IMR-90 (cell line): ENCODE data around the gene CEP85. TPM values are rescaled to one million over a fixed set of nuclear protein-coding genes. Genes with fewer than 3 reads are reported as not detected.

Experiments
- ATAC-seq: fragments of 200-7000 bp; cut with Tn5 transposase; 2 replicates; pipeline ENCODE4 v1.9.1; 2020; ENCODE audit warnings: low read depth, mild to moderate bottlenecking, moderate library complexity
- BruUV-seq: library from RNA; stranded (reverse); fragments of 400-500 nt; replicated peaks from 2 replicates; lab custom pipeline; 2021; lab: Mats Ljungman, UMichigan
- CTCF ChIA-PET: fragments of 300-600 bp; formaldehyde crosslinking; extraction: SDS; loops from one replicate; lab custom pipeline; 2021; ENCODE audit warnings: antibody characterized with exemption; lab: Yijun Ruan, JAX
- POLR2A ChIA-PET: fragments of 300-600 bp; sonication (Branson Sonifier 250); formaldehyde crosslinking; loops from one replicate; lab custom pipeline; 2022; ENCODE audit warnings: antibody characterized with exemption; ENCODE audit not compliant: unreplicated experiment; lab: Charles Lee
- DNase-seq: peaks from one replicate; pipeline ENCODE4 v3.0.0; 2013
- H2AFZ ChIP-seq: replicated peaks from 2 replicates; pipeline ENCODE3; 2013; ENCODE audit warnings: low read length, mild to moderate bottlenecking; ENCODE audit not compliant: poor library complexity
- H2AK5ac ChIP-seq: 2 replicates; pipeline ENCODE4 v1.6.1; 2013; ENCODE audit warnings: low read depth, low read length, inconsistent platforms
- H2AK9ac ChIP-seq: replicated peaks from 2 replicates; pipeline ENCODE3; 2013; ENCODE audit warnings: mild to moderate bottlenecking, low read depth, low read length, moderate library complexity; ENCODE audit not compliant: poor library complexity
- H2BK120ac ChIP-seq: 2 replicates; pipeline ENCODE4 v1.6.1; 2013; ENCODE audit warnings: low read depth, low read length, inconsistent platforms
- H2BK15ac ChIP-seq: 3 replicates; pipeline ENCODE4 v1.6.1; 2013; ENCODE audit warnings: low read depth, low read length, inconsistent platforms
- H2BK20ac ChIP-seq: 2 replicates; pipeline ENCODE4 v1.6.1; 2013; ENCODE audit warnings: low read depth, mild to moderate bottlenecking, inconsistent platforms, low read length, moderate library complexity
- H2BK5ac ChIP-seq: 2 replicates; pipeline ENCODE4 v1.6.1; 2013; ENCODE audit warnings: mild to moderate bottlenecking, low read depth, low read length, inconsistent platforms; ENCODE audit not compliant: poor library complexity, severe bottlenecking
- H3K14ac ChIP-seq: replicated peaks from 2 replicates; pipeline ENCODE4 v1.6.1; 2013; ENCODE audit warnings: low read depth, low read length, inconsistent platforms
- H3K18ac ChIP-seq: 2 replicates; pipeline ENCODE4 v1.6.1; 2013; ENCODE audit warnings: low read depth, low read length, control low read depth
- H3K23ac ChIP-seq: 2 replicates; pipeline ENCODE4 v1.6.1; 2013; ENCODE audit warnings: low read depth, low read length, inconsistent platforms
- H3K27ac ChIP-seq: 2 replicates; pipeline ENCODE4 v1.5.1; 2013; ENCODE audit warnings: mild to moderate bottlenecking, control low read depth, low read length; ENCODE audit not compliant: insufficient read depth
- H3K27me3 ChIP-seq: 2 replicates; pipeline ENCODE4 v1.6.1; 2013; ENCODE audit warnings: low read length; ENCODE audit not compliant: control insufficient read depth, insufficient read depth
- H3K36me3 ChIP-seq: 2 replicates; pipeline ENCODE4 v1.6.1; 2013; ENCODE audit warnings: low read length, mixed read lengths; ENCODE audit not compliant: control insufficient read depth, insufficient read depth
- H3K4ac ChIP-seq: 2 replicates; pipeline ENCODE4 v1.6.1; 2013; ENCODE audit warnings: low read depth, low read length, inconsistent platforms
- H3K4me1 ChIP-seq: 2 replicates; pipeline ENCODE4 v1.6.1; 2013; ENCODE audit warnings: low read length, mixed read lengths; ENCODE audit not compliant: control insufficient read depth, insufficient read depth
- H3K4me2 ChIP-seq: 2 replicates; pipeline ENCODE4 v1.6.1; 2013; ENCODE audit warnings: low read depth, mild to moderate bottlenecking, control low read depth, low read length, moderate library complexity
- H3K4me3 ChIP-seq: 2 replicates; pipeline ENCODE4 v1.5.1; 2013; ENCODE audit warnings: low read depth, mild to moderate bottlenecking, control low read depth, low read length, moderate library complexity; ENCODE audit not compliant: insufficient read depth
- H3K56ac ChIP-seq: 2 replicates; pipeline ENCODE4 v1.6.1; 2013; ENCODE audit warnings: low read length, inconsistent platforms; ENCODE audit not compliant: insufficient read depth; ENCODE audit errors: extremely low read depth
- H3K79me1 ChIP-seq, 2 experiments: 2 replicates each; pipeline ENCODE4 v1.6.1; 2013; ENCODE audit warnings: low read length in 2 of 2, inconsistent platforms in 1 of 2, low read depth in 1 of 2
- H3K9ac ChIP-seq: 2 replicates; pipeline ENCODE4 v1.6.1; 2013; ENCODE audit warnings: low read depth, low read length, control low read depth
- H3K9me1 ChIP-seq: 2 replicates; pipeline ENCODE4 v1.6.1; 2013; ENCODE audit warnings: low read length, inconsistent platforms; ENCODE audit not compliant: insufficient read depth
- H3K9me3 ChIP-seq: 2 replicates; pipeline ENCODE4 v1.6.1; 2013; ENCODE audit warnings: low read length; ENCODE audit not compliant: control insufficient read depth, insufficient read depth
- H4K20me1 ChIP-seq: 2 replicates; pipeline ENCODE4 v1.6.1; 2013; ENCODE audit warnings: low read length, inconsistent platforms; ENCODE audit not compliant: insufficient read depth
- H4K5ac ChIP-seq: 2 replicates; pipeline ENCODE4 v1.6.1; 2013; ENCODE audit warnings: mild to moderate bottlenecking, low read depth, low read length, control low read depth
- H4K8ac ChIP-seq, 2 experiments: 2 replicates each; pipeline ENCODE4 v1.6.1; 2013; ENCODE audit warnings: low read depth in 2 of 2, low read length in 2 of 2, control low read depth in 1 of 2, inconsistent platforms in 1 of 2
- H4K91ac ChIP-seq: 2 replicates; pipeline ENCODE4 v1.6.1; 2013; ENCODE audit warnings: low read depth, low read length, inconsistent platforms; ENCODE audit not compliant: insufficient read depth
- CEBPB ChIP-seq: IDR thresholded peaks from 2 replicates; pipeline ENCODE4 v1.6.1; 2012; ENCODE audit warnings: low read depth, low read length, improper control_type of control experiment
- CHD1 ChIP-seq: IDR thresholded peaks from 2 replicates; pipeline ENCODE4 v1.6.1; 2012; ENCODE audit warnings: low read depth, low read length, improper control_type of control experiment
- ELK1 ChIP-seq: fragments of 150-350 bp; IDR thresholded peaks from 2 replicates; pipeline ENCODE4 v1.6.1; 2016; ENCODE audit warnings: low read depth, mild to moderate bottlenecking, low read length, moderate library complexity, borderline replicate concordance
- POLR2A ChIP-seq: IDR thresholded peaks from 2 replicates; pipeline ENCODE4 v1.6.1; 2012; ENCODE audit warnings: mild to moderate bottlenecking, low read depth, low read length
- WGBS, 2 experiments: methylation state at CpG; one replicate each; pipeline versions ENCODE4 v1.1.5 to v1.1.7; 2013; ENCODE audit warnings: missing lambda C conversion rate in 2 of 2; ENCODE audit not compliant: insufficient read length in 1 of 2; ENCODE audit errors: extremely low coverage in 2 of 2; 5-methylcytosine and 5-hydroxymethylcytosine counted together
- dilution Hi-C: fragments of 300-500 bp; cut with HindIII; formaldehyde crosslinking; loops from one replicate; pipeline ENCODE4 v1.14.3; 2018; ENCODE audit warnings: low sequenced_read_pairs; ENCODE audit not compliant: unreplicated experiment
- in situ Hi-C: fragments of 300-500 bp; cut with MboI; formaldehyde crosslinking; loops from 3 replicates; pipeline ENCODE4 v1.14.3; 2019; ENCODE audit warnings: low sequenced_read_pairs, inconsistent platforms, mixed read lengths
- intact Hi-C: fragments of 100-400 bp; cut with micrococcal nuclease; formaldehyde crosslinking; loops from 2 replicates; pipeline ENCODE4 v1.10.0; 2022
- polyA plus RNA-seq, 3 experiments: library from polyadenylated mRNA; depleted of rRNA; stranded (reverse); fragments of >200 nt; gene quantifications; 2 replicates each; pipeline ENCODE4 v1.2.3, GENCODE V29; 2012; ENCODE audit warnings: low replicate concordance in 1 of 3
- total RNA-seq: library from RNA; depleted of rRNA; stranded (reverse); fragments of >200 nt; gene quantifications from 2 replicates; pipeline ENCODE4 v1.2.3, GENCODE V29; 2012

The CEP85 gene
- total and polyA plus RNA-seq, 2 of the 4 experiments (the other 2 are of a cell fraction): 11.5 to 11.8 TPM

- Histone ChIP-seq H3K9me3 (no peaks in the 10 kb centered on the region), H3K79me1 (peaks cover 25 to 63% of the 10 kb centered on the region in 2 experiments), H3K18ac (peak overlapping the region; percentile 58), H3K27ac (peak overlapping the region; percentile 85), H2BK5ac (peak overlapping the region; percentile 92), H3K14ac (peak overlapping the region; percentile 98), H2AK9ac (peak overlapping the region; percentile 100), H2BK120ac (peak overlapping the region; percentile 93), H4K5ac (peak overlapping the region; percentile 71), H4K91ac (peak overlapping the region; percentile 95), H2AFZ (peak overlapping the region; percentile 94), H2BK15ac (peak overlapping the region; percentile 91), H3K9ac (peak overlapping the region; percentile 78), H4K8ac (peak overlapping the region; percentile 79 to 90), H3K4me1 (peaks cover 57% of the 10 kb centered on the region), H3K56ac (peak overlapping the region; percentile 73), H4K20me1 (peaks cover 51% of the 10 kb centered on the region), H3K4me2 (peak overlapping the region; percentile 91), H3K4ac (peak overlapping the region; percentile 99), H3K9me1 (peaks cover 43% of the 10 kb centered on the region), H3K4me3 (peak overlapping the region; percentile 89), H2AK5ac (peak overlapping the region; percentile 99), H2BK20ac (peak overlapping the region; percentile 84), H3K23ac (peak overlapping the region; percentile 97), H3K27me3 (no peaks in the 10 kb centered on the region), H3K36me3 (peaks cover 24% of the 10 kb centered on the region)
- in situ Hi-C loops: no loop called here
- dilution Hi-C loops: no loop called here
- WGBS, 2 experiments: 58% methylated on average over 2 of the region's 9 CpGs; no CpG with 5 or more reads in 1 of the 2 experiments
- POLR2A ChIA-PET: no interaction called here
- no TSS peak for BruUV-seq
- CTCF ChIA-PET: interaction anchor here (0.5 to 1.5 kb wide), 6 partner anchors 37 to 89 kb away, joined by 3 to 7 read pairs (median 3); partner anchors contain the start of genes CATSPER4, CD52 and CEP85
- intact Hi-C loops: loop anchor here (5.0 kb wide), 1 partner anchor 242 kb away; no protein-coding TSS in a partner anchor
- ATAC-seq: no peak
- TF ChIP-seq ELK1: no peak
- no peak for TF ChIP-seq CHD1
- TF ChIP-seq POLR2A: no peak
- TF ChIP-seq CEBPB: peak; percentile 73
- peak; percentile 75 for DNase-seq
These were observed 44.9 kb downstream of the CEP85 start for GRCh38 chr1:26278724-26279455.
